Activated CD8-positive, alpha-beta memory T cell treated with anti-CD3 and anti-CD28 coated beads, Interleukin-2, amount 50 U/mL, for 1 hour (primary cell): ENCODE measurements around the gene PAIP2B.
"Not testable (repeated sequence)": the region's sequence is repeated elsewhere in the genome, so short reads cannot be mapped to it uniquely, and the experiment has no call there.

Experiments
- DNase-seq: peaks from one replicate; pipeline ENCODE4 v3.0.0-alpha.2; 2020; ENCODE audit errors: extremely low read depth

The PAIP2B gene

GRCh38 chr2:71226965-71227560, at the start of gene PAIP2B:
PAIP2B (minus strand) TSS chr2:71227103; CDS start chr2:71202589, 24,514 bp downstream.
- peak; percentile 95 for DNase-seq

GRCh38 chr2:71275939-71276310, 49.0 kb upstream of the PAIP2B start:
- no peak for DNase-seq

DNA sequence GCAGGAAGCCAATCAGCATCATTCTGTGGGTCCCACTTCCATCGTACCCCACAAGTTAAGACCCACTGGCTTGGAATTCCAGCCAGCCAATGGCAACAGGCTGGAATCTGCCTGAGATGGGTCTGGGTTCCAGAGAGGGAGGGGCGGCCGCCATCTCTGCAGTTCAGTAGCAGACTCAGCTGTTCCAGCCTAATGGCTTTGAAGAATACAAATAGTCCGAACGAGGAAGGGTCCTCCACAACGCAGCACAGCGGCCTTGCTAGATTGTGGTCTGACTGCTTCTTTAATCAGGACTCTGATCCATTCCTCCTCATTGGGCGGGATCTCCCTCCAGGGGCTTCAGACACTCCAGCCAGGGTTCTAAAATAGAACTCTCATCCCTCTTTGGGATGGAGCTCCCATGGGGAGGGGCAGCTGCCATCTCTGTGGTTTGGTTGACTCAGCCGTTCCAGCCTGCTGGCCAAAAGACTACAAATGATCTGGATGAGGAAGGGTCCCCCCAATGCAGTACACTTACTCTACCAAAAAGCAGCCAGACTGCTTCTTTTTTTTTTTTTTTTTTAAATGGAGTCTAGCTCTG, 42.7 kb upstream of the PAIP2B start:
- no peak for DNase-seq

- no peak for DNase-seq
Measured at GRCh38 chr2:71263386-71263785, 36.5 kb upstream of the PAIP2B start.

DNA sequence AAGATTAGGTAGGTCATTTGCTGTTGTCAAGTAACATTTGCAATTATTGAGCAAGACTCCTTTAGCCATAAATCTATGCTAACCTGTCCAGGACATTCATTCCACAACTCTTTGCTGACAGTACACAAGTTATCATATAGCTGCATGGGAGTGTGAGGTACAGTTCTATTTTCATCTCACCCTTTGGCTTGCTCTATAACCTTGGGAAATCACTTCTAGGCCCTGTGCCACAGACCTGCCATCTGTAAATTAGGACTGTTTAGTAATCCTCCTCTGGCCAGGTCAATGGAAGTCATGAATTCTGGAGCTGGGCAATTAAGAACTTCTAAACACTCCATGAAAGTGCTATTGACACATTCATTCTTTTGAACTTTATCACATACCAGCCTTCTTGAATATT, 34.6 kb upstream of the PAIP2B start:
- DNase-seq = no peak

GRCh38 chr2:71256421-71256820, 29.5 kb upstream of the PAIP2B start:
- DNase-seq = no peak

DNA sequence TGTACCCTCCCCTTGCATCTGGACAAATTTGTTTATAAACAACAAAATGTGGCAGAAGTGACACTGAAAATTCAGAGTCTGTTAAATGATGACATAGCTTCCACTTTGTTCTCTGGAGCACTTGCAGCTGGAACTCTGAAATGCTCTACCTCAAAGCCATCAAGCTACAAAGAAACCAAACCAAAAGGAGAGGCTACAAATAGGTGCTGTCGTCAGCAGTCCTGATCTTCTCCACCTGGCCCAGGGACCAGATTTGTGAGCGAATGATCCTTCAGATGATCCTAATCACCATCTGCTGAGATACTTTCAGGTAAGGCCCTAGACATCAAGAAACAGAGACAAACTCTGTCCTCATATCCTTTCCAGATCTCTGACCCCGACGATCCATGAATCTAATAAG, 27.9 kb upstream of the PAIP2B start:
- no peak for DNase-seq

DNA sequence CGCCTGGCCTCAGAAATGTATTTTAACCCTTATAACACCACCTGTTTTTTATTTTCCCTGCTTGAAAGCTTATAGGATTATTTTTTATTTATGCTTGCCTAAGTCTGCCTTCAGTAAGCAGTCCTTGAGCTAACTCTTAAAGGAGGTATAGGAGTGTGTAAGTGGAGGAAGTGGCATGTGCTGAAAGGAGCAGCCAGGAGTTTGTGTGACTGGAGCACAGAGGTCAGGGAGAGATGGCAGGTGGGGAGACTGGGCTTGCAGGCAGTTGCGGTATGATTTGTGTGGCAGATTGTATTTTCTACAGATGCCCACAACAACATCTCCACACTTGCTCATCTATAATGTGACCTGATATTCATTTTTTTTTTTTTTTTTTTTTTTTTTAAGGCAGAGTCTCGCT, 27.2 kb upstream of the PAIP2B start:
- DNase-seq = no peak

DNA sequence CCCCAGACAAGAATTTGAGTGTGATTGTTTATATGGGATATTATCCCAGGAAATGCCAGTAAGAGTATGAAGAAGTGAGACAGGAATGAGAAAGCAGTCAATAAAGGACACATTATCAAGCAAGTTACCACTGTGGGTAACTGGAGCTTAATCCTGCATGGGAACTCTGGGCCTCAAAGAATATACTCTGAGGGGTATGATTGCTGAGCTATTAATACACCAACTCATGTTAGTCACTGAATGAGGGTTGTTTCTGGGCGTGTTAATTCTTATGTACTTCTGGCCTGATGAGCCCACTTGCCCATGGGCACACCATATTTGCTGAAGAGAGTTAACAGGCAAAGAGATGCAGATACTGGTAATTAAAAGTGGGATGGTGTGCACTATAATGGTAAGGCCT, 26.6 kb upstream of the PAIP2B start:
- no peak for DNase-seq

DNA sequence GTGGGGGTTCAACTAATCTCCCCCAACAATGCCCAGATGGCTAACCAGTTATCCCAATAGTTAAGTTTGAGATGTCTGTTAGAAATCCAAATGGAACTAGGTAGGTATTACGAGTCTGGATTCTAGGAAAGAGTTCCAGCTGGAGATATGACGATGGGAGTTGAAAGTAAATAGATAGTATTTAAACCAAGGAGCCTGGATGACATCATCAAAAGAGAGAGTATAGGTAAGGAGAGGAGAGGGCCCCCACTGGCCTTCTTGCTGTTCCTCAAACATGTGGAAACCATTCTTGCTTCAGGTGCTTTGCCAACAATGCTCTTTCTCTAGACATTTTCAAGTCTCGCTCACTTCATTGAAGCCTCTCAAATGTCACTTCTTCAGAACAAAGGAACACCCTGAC, 26.0 kb upstream of the PAIP2B start:
- DNase-seq = no peak

DNA sequence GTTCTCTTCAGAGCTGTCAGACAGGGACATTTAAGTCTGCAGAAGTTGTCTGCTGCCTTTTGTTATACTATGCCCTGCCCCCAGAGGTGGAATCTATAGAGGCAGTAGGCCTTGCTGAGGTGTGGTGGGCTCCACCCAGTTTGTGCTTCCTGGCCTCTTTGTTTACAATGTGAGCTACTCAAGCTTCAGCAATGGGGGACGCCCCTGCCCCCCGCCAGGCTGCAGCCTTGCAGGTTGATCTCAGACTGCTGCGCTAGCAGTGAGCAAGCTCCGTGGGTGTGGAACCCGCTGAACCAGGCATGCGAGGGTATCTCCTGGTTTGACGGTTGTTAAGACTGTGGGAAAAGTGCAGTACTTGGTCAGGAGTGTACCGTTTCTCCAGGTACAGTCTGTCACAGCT, 24.0 kb upstream of the PAIP2B start:
- no peak for DNase-seq

GRCh38 chr2:71244302-71244660, 17.4 kb upstream of the PAIP2B start:
- no peak for DNase-seq

- no peak for DNase-seq
Measured at GRCh38 chr2:71243634-71244301, 16.9 kb upstream of the PAIP2B start.

DNA sequence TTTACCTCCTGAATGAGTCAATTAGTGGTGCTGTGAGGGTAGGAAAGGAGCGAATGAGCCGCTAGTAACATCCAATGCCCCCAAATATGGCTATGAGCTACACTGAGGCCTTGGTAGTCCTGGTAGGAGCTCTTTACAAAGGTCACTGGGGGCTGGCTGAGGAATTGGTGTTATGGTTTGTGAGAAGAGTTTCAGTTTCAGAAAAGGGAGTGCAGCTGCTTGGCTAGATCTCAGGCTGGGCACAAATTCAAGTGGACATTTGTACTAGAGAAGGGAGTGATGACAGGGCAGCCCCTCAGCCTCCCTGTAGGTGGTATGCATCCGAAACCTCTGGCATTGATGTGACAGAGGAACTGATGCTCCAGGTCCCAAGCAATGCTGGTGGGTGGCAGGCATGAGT, 13.9 kb upstream of the PAIP2B start:
- no peak for DNase-seq

DNA sequence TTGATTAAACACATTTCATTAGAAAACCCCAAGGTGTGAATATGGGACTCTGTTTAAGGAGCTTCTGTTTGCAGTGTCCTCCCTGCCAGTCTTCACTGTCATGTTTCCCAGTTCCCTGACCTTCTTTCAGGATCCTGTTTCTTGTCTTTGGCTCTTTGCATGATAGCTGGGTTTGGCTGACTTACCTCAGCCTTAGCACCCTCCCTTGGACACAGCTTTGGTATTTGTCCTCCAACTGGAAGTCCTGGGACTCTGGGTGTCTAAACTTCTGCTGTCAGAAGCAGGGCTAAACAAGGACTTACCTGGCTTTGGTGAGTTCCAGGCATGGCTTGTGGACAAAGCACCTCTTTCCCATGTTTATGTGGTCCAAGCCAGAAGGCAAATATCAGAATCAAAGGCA, 11.2 kb upstream of the PAIP2B start:
- no peak for DNase-seq

- DNase-seq = no peak
Measured at GRCh38 chr2:71235930-71236587, 9.2 kb upstream of the PAIP2B start.

DNA sequence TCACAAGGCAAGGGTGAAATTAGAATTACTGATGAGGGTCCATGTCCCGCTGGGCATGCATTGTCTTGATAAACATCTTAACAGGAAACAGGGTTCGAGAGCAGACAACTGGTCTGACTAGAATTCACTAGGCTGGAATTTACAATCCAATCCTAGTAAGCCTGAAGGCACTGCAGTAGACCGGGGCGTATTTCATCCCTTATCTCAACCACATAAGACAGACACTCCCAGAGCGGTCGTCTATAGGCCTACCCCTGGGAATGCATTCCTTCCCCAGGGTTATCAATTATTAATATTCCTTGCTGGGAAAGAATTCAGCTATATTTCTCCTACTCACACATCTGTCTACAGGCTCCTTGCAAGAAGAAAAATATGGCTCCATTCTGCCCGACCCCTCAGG, 6.2 kb upstream of the PAIP2B start:
- DNase-seq = not testable (repeated sequence)

DNA sequence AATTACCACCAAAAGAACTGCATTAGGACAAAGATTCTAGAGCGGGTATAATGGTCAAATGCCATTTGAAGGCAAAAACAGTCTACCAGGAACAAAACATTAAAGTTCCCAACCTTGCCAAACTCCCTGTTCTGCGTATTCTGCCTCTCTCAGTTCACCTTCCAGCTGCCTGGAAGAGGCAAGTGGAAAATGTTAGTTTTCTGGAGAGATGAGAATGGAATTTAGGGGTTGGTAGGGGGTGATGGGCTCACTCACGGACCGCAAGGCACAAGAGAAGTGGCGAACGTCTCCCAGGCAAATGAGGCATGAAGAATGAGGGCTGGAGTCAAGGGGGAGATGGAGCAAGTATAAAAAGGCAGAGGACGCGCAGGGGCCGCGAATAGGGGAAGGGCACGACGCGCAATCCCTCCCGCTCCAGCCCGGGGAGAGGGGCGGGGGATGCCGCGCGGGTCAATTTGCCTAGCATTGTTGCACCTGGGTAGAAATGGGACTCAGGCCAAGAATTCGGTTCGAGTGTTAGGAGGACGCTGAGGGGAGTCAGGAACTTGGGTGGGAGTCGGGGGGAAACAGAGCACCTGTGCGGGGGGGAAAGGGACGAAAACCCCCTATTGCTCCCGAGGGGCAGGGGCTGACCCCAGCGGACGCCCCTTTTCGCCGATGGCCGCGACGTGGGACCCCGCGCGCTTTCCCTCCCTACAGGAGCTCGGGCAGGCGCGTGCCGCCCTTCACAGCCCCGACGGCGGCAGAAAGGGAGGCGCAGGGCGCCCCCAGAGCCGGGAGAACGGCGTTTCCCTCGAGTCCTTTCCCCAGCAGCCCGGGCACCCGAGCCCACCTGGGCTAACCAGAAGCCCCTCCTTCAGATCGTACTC, 573 bp downstream of the PAIP2B start:
- DNase-seq = no peak

GRCh38 chr2:71224935-71225334, 2.0 kb downstream of the PAIP2B start:
- no peak for DNase-seq

- DNase-seq = no peak
Measured at GRCh38 chr2:71224457-71224856, 2.4 kb downstream of the PAIP2B start.

- no peak for DNase-seq
Measured at GRCh38 chr2:71223767-71224333, 3.1 kb downstream of the PAIP2B start.

- no peak for DNase-seq
Measured at GRCh38 chr2:71220743-71221142, 6.2 kb downstream of the PAIP2B start.
